Measurements from ENCODE around the gene ERICH3.

ERICH3 gene

DNA sequence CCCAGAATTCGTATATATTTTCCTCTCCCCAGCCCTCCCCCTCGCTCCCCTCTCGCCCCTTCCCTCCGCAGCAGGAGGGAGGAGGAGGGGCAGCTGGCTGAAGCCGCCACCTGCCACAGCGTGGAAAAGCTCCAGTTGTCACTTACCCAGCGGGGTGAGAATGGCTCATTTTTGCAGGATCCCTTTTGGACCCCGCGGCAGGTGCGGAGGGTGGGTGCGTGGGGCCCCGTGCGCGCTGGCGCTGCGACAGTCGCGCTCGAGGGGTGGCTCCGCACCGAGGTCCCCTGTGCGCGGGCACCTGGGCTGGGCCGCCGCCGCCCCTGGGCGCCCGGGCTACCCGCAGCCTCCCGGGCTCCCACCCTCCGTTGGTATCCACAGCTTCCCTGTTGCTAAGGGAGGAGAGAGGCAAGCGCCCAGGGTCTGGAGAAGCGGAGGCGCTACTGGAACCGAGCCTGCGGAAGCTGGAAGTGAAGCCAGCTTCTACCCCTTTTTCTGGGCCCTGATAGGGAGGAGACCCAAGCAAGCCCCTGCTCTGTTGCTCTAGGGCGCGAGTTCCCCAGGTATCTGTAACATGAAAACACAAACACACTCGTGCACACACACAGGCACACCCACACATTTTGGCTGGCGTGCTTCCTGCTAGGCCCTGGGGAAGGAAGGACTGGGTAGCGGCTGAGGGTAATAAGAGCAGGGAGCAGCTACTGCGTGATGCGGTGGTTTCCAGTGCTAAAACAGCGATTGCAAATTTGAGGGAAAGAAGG lies at the start of gene ERICH3:
TSS of gene ERICH3 (minus strand) at position 442 of the 761 bp plus-strand sequence. CDS start at position 169, 273 bp downstream.
- no peak for DNase-seq (ENCODE audit: low spot score)

- DNase-seq (ENCODE audit: low spot score) = no peak
Observed at GRCh38 chr1:74717626-74718025, 44.0 kb upstream of the ERICH3 start.

GRCh38 chr1:74716822-74717221 lies 43.2 kb upstream of the ERICH3 start:
- DNase-seq (ENCODE audit: low spot score) = no peak

GRCh38 chr1:74715806-74716205 lies 42.2 kb upstream of the ERICH3 start:
- DNase-seq (ENCODE audit: low spot score) = no peak

GRCh38 chr1:74715236-74715502 lies 41.6 kb upstream of the ERICH3 start:
- DNase-seq (ENCODE audit: low spot score) = no peak

GRCh38 chr1:74714429-74715235 lies 41.0 kb upstream of the ERICH3 start:
- DNase-seq (ENCODE audit: low spot score) = no peak

DNA sequence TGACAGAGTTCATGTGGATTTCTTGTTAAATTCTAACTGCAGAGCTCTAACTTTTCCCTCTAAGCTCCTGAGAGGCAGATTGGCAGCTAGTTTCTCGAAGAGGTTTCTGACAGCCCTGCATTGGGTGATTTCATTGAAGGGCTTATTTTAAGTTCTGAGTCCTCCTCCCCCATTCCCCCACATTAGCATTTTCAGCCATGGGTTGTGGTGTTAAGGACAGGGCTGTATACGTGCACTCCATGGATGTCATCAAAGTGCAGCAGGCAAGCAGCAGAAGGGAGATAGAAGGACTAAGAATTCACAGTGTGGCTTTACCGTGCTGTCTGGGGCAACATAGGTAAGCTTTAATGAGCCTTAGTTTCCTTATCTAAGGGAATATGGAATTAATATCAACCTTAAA lies 40.3 kb upstream of the ERICH3 start:
- no peak for DNase-seq (ENCODE audit: low spot score)

DNA sequence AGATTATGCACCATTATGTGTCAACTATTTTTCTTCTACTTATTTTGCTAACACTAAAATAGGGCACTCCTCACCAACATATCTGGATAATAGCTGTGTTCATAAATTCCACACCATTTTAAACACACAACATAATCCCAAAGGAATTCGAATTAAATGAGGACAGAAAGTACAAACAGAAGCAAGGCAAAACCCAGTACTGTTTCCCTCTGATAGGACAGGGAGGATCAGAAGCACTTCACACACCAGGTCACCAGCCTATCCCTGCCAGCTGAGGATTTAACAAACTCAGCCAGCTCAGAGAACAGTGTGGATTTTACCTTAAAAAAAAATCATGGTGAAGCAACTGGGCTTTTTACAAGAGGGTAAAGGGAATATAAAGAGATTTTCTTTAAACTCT lies 39.3 kb upstream of the ERICH3 start:
- DNase-seq (ENCODE audit: low spot score) = no peak

DNA sequence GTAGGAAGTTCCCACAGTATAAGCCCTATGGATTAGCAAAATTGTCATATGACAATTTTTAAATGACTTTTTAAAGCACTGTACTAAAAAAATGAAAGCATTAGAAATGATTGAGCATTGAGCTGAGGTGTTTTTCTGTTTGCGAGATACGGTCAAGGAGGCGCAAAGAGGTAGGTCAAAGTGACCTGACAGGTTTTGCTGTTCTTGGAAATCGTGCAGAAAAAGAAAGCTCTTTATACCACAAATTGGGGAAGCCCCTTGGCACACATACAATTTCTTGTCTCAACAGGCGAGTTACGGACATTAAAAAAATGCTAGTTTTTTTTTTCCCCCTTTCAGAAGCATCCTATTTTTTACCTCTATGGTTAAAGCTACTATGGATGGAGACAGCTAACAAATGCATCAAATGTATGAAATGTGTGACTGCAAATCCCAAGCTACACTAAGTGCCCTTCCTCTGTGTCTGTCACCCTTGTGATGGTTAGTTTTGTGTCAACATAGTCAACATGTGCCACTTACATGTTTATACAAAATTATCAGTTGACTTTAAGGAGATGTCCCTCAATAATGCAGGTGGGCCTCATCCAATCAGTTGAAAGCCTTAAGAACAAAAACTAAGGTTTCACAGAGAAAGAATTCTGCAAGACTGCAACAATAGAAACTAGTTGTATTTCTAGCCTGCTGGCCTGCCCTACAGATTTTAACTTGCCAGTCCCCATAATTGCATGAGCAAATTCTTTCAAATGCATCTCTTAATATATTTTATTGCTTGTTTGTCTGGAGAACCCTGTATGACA lies 30.0 kb upstream of the ERICH3 start:
- no peak for DNase-seq (ENCODE audit: low spot score)

DNA sequence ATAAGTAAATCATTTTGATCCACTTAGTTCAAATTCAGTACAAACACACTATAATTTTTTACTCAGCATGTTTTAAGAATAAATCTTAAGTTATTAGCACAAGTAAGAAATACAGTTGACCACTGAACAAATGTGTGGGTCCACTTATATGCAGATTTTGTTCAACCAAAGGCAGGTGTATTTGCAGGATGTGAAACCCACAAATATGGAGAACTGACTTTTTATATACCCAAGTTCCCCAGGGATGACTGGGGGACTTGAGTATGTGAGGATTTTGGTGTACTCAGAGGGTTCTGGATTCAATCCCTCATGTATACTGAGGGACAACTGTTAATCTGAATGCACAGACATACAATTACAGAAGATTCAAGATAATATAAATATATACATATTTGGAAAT lies 25.7 kb upstream of the ERICH3 start:
- DNase-seq (ENCODE audit: low spot score) = no peak

GRCh38 chr1:74697832-74698231 lies 24.2 kb upstream of the ERICH3 start:
- DNase-seq (ENCODE audit: low spot score) = no peak

GRCh38 chr1:74693473-74693872 lies 19.9 kb upstream of the ERICH3 start:
- DNase-seq (ENCODE audit: low spot score) = no peak

GRCh38 chr1:74690909-74691308 lies 17.3 kb upstream of the ERICH3 start:
- no peak for DNase-seq (ENCODE audit: low spot score)

DNA sequence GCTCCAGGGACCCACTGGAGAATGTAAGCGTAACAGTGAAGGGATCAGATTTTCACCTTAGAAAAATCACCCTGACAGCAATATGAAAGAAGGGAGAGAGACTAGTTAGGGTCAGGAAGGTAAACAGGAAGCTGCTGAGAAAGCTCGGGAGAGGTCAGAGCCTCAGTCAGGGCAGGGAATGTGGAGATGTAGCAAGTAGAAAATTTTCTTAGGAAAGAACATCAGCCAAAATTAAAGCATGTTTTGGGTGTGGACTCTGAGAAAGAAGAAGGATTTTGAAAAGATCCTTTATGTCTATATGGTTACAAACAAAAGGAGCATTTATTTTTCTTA lies 16.7 kb upstream of the ERICH3 start:
- DNase-seq (ENCODE audit: low spot score) = no peak

DNA sequence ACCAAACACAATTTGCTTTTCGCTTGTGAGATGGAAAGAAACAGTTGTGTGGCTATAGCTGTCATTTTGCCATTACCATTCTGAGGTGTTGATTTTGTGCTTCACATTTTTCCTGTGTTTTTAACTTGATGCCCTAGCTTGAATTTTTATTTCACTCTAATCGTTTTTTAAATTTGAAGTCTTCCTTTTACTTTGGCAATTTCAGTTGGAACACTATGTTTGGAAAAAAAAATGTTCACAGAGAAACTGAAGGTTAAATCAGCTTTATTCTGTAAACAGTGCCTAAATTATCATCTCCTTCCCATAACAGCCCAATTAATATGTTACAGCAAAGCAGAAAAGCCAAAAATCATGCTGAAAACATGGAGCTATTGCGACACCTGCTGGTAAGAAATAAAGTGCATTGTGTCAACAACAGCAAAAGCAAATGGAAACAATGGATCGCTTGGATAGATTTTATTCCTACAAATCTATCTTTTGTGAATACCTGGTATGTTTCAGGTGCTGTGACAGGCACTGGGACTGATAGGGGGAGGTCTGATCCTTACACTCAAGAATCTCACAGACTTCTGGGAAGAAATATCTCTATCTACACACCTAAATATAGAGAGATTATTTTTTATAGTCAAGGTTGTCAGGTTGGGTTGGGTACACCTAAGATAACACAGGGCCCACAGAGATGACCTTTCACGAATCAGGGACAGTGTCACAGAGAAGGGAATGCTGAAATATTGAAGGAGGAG lies 16.2 kb upstream of the ERICH3 start:
- DNase-seq (ENCODE audit: low spot score) = no peak

DNA sequence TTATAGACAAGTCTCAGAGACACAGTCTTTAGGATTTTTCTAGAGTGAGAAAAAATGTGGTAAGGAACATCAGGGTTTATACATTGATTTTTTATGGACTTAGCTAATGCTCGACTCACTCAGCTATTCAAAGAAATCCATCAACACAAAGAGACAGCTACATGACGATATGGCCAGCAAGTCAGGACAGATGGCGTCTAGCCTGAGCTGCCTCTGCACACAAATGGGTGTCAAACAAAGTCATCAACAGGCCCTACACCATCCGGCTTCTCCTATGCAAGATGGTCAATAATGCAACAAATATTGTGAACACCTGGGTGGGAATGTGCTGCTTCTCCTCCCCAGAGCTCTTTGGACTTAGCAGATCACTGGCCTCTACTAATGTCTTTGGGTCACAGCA lies 13.3 kb upstream of the ERICH3 start:
- DNase-seq (ENCODE audit: low spot score) = no peak

DNA sequence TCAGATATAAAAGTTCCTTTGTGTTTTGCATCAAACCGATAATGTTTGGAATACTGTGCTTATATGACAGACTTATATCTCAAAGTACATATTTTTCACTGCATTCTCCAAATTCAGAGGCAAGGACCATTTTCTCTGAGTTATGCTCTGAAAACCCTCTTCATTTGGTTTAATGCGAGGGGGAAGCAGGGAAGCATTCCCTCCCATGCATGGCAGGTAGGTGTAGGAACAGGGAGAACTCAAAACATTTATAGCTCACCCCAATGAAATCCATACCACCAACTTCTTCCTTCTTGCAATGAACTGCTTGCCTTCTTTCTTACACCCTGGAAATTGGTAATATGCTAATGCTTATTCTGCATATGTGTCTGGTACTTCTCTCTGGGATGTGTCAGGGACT lies 10.7 kb upstream of the ERICH3 start:
- no peak for DNase-seq (ENCODE audit: low spot score)

DNA sequence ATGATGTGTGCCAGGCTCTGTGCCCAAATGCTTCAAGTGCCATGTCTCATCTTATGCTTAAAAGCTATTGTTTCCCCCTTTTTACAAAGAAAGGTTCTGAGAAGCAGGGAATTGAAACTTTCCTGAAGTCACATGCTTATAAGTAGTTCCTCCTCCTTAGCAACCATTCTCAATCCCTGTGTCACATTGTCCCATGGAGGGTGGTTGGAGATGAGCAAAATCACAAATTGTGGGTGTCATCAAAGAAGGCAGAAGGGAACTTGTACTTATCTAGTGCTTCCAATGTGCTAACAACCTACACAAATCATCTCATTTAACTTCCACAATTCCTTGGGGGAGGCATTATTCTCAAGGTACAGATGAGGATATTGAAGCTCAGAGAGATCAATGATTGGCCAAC lies 10.1 kb upstream of the ERICH3 start:
- DNase-seq (ENCODE audit: low spot score) = no peak

GRCh38 chr1:74681851-74682250 lies 8.3 kb upstream of the ERICH3 start:
- DNase-seq (ENCODE audit: low spot score) = no peak

DNA sequence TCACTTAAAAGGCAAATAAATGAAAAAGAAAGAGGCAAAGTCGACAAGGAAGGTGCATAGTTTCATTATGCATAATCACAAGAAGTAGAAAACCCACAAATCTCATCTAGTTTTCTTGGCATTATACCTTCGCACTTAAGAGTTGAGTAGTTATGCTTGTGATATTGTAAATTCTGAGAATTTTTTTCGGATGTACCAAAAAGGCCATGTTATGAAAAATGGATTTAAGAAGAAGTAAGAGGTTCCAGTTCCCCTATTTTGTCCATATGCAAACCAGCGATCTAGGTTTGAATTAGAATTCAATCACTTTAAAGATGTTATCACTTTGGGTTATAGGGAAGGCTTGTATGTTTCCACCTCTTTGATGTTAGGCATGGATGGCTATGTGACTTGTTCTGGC lies 7.9 kb upstream of the ERICH3 start:
- DNase-seq (ENCODE audit: low spot score) = no peak

DNA sequence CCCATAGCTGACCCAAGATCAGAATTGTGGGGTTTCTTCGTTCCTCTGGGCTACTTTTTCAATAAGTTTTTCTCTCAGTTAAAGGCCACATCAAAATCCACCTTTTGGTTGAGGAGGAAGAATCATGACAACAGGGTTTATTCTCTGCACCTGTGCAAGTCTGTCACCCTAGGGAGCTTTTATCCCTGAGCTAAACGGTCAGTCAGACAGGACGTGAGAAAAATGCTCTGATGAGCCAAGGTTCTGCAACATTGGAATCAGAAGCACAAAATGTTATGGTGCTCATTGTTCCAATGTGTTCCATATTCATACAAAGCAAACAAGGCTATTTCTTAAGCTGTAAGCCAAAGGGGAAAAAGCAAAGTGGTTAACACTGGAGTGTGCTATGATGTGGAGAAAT lies 7.4 kb upstream of the ERICH3 start:
- DNase-seq (ENCODE audit: low spot score) = no peak

- DNase-seq (ENCODE audit: low spot score) = no peak
Observed at GRCh38 chr1:74679811-74680210, 6.2 kb upstream of the ERICH3 start.
